HuH-7 (cell line): ENCODE results near the gene LBX1.
"Not testable (repeated sequence)": the region's sequence is repeated elsewhere in the genome, so short reads cannot be mapped to it uniquely, and the experiment has no call there.

Experiments used
- DNase-seq: peaks from one replicate; pipeline ENCODE4 v3.0.0; 2011; ENCODE audit warnings: low spot score

The LBX1 gene

DNA sequence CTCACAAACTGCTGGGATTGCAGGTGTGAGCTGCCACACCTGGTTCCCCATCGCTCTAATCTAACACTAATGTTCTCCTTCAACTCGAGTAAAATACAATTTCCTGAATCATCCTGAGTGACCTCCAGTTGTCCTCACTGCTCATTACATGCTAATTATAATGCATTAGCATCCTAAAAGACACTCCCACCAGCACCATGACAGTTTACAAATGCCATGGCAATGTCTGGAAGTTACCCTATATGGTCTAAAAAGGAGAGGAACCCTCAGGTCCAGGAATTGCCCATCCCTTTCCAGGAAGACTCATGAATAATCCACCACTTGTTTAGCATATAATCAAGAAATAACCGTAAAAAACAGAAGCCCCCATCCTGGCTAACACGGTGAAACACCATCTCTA is 26.6 kb downstream of the LBX1 start:
- not testable (repeated sequence) for DNase-seq

DNA sequence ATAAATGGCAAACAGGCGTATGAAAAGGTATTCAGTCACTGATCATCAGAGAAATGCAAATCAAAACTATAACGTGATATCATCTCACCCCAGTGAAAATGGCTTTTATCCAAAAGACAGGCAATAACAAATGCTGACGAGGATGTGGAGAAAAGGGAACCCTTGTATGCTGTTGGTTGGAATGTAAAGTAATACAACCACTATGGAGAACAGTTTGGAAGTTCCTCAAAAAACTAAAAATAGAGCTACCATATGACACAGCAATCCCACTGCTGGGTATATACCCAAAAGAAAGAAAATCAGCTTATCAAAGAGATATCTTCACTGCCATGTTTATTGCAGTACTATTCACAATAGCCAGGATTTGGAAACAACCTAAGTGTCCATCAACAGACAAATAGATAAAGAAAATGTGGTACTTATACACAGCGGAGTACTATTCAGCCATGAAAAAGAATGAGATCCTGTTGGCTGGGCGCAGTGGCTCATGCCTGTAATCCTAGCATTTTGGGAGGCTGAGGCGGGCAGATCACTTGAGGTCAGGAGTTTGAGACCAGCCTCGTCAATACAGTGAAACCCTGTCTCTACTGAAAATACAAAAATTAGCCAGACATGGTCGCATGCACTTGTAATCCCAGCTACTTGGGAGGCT is 30.8 kb downstream of the LBX1 start:
- not testable (repeated sequence) for DNase-seq

DNA sequence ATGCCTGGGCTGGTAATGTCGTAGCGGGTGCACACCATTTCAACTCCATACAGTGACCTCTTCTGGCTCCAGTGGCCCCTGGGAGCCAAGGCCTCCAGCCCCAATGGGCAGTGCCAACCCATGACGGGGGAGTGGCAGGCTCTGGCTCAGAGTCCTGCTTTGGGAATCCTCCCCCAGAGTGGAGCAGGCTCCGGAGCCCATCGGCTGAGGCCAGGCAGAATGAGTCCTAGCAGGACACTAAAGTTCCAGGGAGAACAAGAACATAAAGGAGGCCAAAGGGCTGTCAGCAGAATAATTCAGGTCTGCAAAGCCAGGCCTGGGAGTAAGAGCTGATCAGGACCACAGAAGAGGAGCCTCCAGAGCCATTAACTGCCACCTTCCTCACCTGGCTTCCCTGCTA is 33.3 kb downstream of the LBX1 start:
- DNase-seq = no peak

DNA sequence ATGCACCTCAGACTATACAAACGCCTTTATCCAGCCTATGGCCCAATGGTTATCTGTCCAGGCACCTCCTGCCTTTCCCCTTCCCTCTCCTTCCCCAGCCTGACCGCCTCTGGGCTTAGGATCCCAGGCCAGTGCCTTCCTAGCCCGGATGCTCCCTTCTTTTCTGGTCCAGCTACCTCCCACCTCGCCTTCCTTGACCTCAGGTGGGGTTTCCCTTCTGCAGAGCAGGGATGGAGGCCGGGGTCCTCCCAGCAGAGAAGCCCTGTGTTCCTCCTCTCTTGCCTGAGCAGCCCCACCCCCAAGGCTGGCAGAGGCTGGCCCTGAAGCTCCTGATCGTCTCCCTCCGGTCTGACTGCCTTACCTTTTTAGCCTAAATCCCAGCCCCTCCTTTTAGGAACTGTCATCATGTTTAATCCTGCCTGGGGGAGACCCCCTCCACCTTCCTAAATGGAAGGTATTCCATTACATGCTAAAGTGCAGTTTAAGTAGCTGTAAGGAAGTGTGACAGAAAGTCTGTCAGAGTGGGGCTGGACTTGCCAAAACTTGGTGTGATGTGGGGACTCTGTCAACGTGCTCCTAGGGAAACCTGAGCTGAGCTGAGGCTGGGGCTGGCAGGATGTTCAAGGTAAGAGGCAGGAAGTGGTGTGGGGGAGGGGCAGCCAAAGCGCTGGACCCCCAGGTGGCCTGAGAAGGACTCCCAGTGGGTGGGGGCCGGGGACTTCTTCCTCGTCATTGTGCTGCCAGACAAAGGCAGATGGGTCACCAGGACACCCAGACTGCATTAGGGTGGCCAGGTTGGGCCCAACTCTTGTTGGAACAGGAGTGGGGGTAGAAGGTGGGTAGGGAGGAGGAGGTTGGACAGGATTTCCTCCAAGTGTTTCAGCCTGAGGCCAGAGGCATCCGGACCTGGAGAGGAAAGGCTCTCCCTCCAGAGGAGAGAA is 39.5 kb downstream of the LBX1 start:
- no peak for DNase-seq

DNA sequence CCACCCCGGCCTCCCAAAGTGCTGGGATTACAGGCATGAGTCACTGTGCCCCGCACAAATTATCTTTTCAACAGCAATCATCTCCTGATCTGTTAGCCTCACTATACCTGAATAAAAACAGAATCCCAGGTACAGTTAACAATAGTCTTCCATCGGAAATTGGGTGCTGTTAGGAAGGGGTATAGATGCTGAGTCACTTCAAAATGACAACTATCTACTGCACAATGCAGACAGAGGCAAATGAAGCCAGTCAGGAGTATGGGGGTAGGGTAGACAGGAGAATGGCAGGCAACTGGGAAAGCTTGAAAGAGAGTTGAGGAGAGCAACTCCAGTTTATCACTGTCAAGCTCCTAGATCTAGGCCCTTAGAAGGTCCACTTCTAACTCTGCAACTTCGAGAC is 40.3 kb downstream of the LBX1 start:
- DNase-seq = no peak

DNA sequence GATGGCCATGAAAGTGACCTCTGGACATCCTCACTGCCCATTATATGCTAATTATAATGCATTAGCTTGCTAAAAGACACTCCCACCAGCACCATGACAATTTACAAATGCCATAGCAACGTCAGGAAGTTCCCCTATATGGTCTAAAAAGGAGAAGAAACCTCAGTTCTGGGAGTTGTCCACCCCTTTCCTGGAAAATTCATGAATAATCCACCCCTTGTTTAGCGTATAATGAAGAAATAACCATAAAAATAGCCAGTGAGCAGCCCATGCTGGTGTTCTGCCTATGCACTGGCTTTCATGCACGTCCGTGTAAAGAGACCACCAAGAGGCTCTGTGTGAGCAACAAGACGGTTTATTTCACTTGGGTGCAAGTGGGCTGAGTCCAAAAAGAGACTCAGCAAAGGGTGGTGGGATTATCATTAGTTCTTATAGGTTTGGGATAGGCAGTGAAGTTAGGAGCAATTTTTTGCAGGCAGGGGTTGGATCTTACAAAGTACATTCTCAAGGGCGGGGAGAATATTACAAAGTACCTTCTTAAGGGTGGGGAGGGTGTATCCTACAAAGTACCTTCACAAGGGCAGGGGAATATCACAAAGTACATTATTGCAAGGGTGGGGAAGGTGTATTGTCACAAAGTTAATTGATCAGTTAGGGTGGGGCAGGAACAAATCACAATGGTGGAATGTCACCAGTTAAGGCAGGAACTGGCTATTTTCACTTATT is 45.6 kb downstream of the LBX1 start:
- DNase-seq = no peak

DNA sequence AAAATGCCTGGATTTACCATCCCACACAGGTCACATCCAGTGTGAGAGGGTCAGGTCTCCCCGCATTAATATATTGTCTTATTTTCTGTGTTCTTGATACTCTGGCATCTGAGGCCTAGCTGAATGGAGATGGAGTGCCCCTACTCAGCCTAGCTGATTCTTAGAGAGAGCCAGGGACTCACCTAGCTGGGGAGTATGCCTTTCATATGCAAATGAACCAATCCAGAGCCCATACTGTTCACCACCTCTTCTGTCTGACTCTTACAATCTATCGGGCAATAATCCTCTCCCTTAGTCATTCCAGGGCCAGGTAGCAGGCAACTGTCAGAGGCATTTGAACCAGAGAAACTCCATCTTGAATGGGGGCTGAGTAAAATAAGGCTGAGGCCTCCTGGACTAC is 46.3 kb downstream of the LBX1 start:
- no peak for DNase-seq
